ENCODE measurements around the gene CERS6.
"Not testable (repeated sequence)": the region's sequence is repeated elsewhere in the genome, so short reads cannot be mapped to it uniquely, and the experiment has no call there.

The CERS6 gene

GRCh38 chr2:168749297-168749696 lies 293.2 kb downstream of the CERS6 start:
- Histone ChIP-seq H3K9me3 (ENCODE audit: control insufficient read depth in 1 of 2, low read length in 2 of 2) (no peaks in the 10 kb centered on the region), H3K27ac (ENCODE audit: low read length) (no peak overlapping the region), H3K27me3 (ENCODE audit: low read depth, low read length) (no peaks in the 10 kb centered on the region), H3K4me1 (ENCODE audit: control insufficient read depth in 1 of 2, insufficient read depth in 2 of 2, low read length in 2 of 2) (peaks cover 6% of the 10 kb centered on the region in 2 donors), H3K4me3 (ENCODE audit: low read depth in 1 of 2, low read length in 2 of 2) (no peak overlapping the region), H3K36me3 (ENCODE audit: control insufficient read depth in 1 of 2, insufficient read depth in 2 of 2, low read length in 2 of 2) (peaks cover 0 to 3% of the 10 kb centered on the region in 2 donors)

DNA sequence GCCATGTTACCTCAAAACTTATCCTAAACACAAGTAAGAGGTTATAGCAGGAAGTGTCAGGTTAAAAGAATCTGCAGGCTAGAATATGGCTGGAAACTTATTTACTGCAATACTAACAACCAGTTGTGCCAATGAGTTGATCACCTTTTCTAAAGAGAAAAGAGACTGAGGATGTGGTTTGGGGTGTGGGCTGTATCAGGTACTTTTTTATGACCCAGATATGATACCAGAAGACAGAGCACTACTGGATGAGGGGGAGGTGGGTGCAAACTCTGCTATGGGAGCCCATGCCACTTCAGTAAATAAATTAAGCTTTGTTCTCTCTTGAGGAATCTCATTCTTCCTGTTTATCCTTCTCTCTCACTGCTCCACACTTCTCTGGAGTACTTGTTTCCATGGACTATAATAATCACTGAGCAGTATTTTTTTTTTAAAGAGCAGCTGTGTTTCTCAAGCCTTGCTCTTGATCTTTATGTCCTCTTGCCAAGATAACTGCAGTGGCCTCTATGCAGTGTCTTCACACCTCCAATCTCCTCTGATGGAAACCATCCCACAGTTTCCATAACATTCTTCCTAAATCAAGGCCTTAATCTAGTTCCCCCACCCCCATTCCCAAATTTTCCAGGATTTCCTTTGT lies 295.1 kb downstream of the CERS6 start:
- H3K4me1 ChIP-seq (ENCODE audit: control insufficient read depth in 1 of 2, insufficient read depth in 2 of 2, low read length in 2 of 2) = peaks cover 0 to 6% of the 10 kb centered on the region in 2 donors
- no peaks in the 10 kb centered on the region for H3K27me3 ChIP-seq (ENCODE audit: low read depth, low read length)
- H3K4me3 ChIP-seq (ENCODE audit: low read depth in 1 of 2, low read length in 2 of 2) = no peak overlapping the region
- H3K9me3 ChIP-seq (ENCODE audit: control insufficient read depth in 1 of 2, low read length in 2 of 2) = no peaks in the 10 kb centered on the region
- peaks cover 0 to 3% of the 10 kb centered on the region in 2 donors for H3K36me3 ChIP-seq (ENCODE audit: control insufficient read depth in 1 of 2, insufficient read depth in 2 of 2, low read length in 2 of 2)
- H3K27ac ChIP-seq (ENCODE audit: low read length) = no peak overlapping the region

GRCh38 chr2:168752361-168752760 lies 296.3 kb downstream of the CERS6 start:
- Histone ChIP-seq H3K4me1 (ENCODE audit: control insufficient read depth in 1 of 2, insufficient read depth in 2 of 2, low read length in 2 of 2) (peaks cover 0 to 6% of the 10 kb centered on the region in 2 donors), H3K9me3 (ENCODE audit: control insufficient read depth in 1 of 2, low read length in 2 of 2) (no peaks in the 10 kb centered on the region), H3K36me3 (ENCODE audit: control insufficient read depth in 1 of 2, insufficient read depth in 2 of 2, low read length in 2 of 2) (peaks cover 0 to 3% of the 10 kb centered on the region in 2 donors), H3K4me3 (ENCODE audit: low read depth in 1 of 2, low read length in 2 of 2) (no peak overlapping the region), H3K27ac (ENCODE audit: low read length) (no peak overlapping the region), H3K27me3 (ENCODE audit: low read depth, low read length) (no peaks in the 10 kb centered on the region)

DNA sequence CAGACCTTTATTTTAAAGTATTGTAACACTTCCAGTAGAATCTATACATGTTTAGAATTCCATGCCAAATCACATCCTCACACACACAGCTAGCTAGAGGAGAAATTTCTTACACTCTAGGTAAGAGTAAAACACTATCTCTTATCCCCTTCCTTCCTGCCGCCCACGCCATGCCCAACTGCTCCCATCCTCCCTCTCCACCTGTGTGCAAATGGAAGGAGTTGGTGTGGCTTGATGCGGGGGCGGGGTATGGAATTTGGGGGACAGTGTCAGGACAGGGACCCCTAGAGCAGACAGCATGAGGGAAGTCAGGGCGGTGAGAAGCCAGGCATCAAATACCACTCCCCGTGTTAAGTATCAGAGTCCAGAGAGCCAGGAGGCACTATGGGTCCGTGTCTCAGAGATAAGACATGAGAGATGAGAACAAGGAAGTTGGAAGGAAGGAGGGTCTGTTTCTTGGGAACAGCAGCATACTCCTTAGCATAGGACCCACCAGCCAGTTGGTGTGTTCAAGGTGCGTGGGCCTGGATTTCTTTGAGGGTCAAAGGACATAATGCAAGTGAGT lies 297.8 kb downstream of the CERS6 start:
- peaks cover 0 to 3% of the 10 kb centered on the region in 2 donors for H3K36me3 ChIP-seq (ENCODE audit: control insufficient read depth in 1 of 2, insufficient read depth in 2 of 2, low read length in 2 of 2)
- no peak overlapping the region for H3K27ac ChIP-seq (ENCODE audit: low read length)
- no peaks in the 10 kb centered on the region for H3K9me3 ChIP-seq (ENCODE audit: control insufficient read depth in 1 of 2, low read length in 2 of 2)
- peaks cover 0 to 6% of the 10 kb centered on the region in 2 donors for H3K4me1 ChIP-seq (ENCODE audit: control insufficient read depth in 1 of 2, insufficient read depth in 2 of 2, low read length in 2 of 2)
- no peak overlapping the region for H3K4me3 ChIP-seq (ENCODE audit: low read depth in 1 of 2, low read length in 2 of 2)
- H3K27me3 ChIP-seq (ENCODE audit: low read depth, low read length) = no peaks in the 10 kb centered on the region

- no peak overlapping the region for H3K27ac ChIP-seq (ENCODE audit: low read length)
- no peaks in the 10 kb centered on the region for H3K4me1 ChIP-seq (ENCODE audit: control insufficient read depth in 1 of 2, insufficient read depth in 2 of 2, low read length in 2 of 2)
- H3K4me3 ChIP-seq (ENCODE audit: low read depth in 1 of 2, low read length in 2 of 2) = no peak overlapping the region
- no peaks in the 10 kb centered on the region for H3K27me3 ChIP-seq (ENCODE audit: low read depth, low read length)
- no peaks in the 10 kb centered on the region for H3K9me3 ChIP-seq (ENCODE audit: control insufficient read depth in 1 of 2, low read length in 2 of 2)
- peaks cover 0 to 3% of the 10 kb centered on the region in 2 donors for H3K36me3 ChIP-seq (ENCODE audit: control insufficient read depth in 1 of 2, insufficient read depth in 2 of 2, low read length in 2 of 2)
Measured at GRCh38 chr2:168757223-168757622, 301.2 kb downstream of the CERS6 start.

DNA sequence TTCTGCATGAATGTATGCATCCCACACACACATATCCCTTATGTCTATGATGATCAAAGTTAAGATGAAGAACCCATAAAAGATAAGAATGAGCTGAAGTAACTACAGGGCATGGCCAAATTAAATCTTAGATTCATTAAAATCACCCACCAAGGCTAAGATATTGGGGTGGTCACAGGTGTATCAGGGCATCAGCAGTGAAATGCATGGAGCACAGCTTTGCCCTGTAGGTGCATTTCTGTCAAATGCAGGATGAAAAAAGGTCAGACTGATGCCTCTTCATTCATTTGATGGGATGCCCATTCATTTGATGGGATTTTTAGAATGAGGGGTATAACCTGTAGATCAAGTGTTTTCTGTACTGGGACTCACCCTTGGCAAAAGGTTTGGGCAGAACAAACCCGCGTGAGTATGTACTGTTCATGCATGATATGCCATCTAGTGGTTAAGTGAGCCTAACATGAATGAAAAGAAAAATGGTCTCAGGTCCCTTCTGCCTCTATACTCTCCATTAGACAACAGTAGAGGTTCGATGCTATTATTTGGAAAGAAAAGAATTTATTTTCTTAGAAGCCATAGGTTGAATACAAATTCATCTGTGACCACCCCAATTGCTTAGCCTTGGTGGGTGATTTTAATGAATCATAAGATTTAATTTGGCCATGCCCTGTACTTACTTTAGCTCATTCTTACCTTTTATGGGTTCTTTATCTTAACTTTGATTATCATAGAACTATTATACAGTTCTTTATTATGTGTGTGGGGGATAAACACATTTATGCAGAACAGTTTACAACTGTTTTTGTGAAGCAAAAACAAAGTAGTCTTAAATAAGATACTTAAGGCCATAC lies 303.1 kb downstream of the CERS6 start:
- H3K27ac ChIP-seq (ENCODE audit: low read length) = no peak overlapping the region
- no peaks in the 10 kb centered on the region for H3K9me3 ChIP-seq (ENCODE audit: control insufficient read depth in 1 of 2, low read length in 2 of 2)
- no peaks in the 10 kb centered on the region for H3K27me3 ChIP-seq (ENCODE audit: low read depth, low read length)
- H3K4me3 ChIP-seq (ENCODE audit: low read depth in 1 of 2, low read length in 2 of 2) = no peak overlapping the region
- no peaks in the 10 kb centered on the region for H3K36me3 ChIP-seq (ENCODE audit: control insufficient read depth in 1 of 2, insufficient read depth in 2 of 2, low read length in 2 of 2)
- H3K4me1 ChIP-seq (ENCODE audit: control insufficient read depth in 1 of 2, insufficient read depth in 2 of 2, low read length in 2 of 2) = no peaks in the 10 kb centered on the region

GRCh38 chr2:168765401-168765800 lies 309.3 kb downstream of the CERS6 start:
- Histone ChIP-seq H3K36me3 (ENCODE audit: control insufficient read depth in 1 of 2, insufficient read depth in 2 of 2, low read length in 2 of 2) (peaks cover 6 to 19% of the 10 kb centered on the region in 2 donors), H3K27ac (ENCODE audit: low read length) (no peak overlapping the region), H3K27me3 (ENCODE audit: low read depth, low read length) (no peaks in the 10 kb centered on the region), H3K4me1 (ENCODE audit: control insufficient read depth in 1 of 2, insufficient read depth in 2 of 2, low read length in 2 of 2) (no peaks in the 10 kb centered on the region), H3K4me3 (ENCODE audit: low read depth in 1 of 2, low read length in 2 of 2) (no peak overlapping the region), H3K9me3 (ENCODE audit: control insufficient read depth in 1 of 2, low read length in 2 of 2) (no peaks in the 10 kb centered on the region)

DNA sequence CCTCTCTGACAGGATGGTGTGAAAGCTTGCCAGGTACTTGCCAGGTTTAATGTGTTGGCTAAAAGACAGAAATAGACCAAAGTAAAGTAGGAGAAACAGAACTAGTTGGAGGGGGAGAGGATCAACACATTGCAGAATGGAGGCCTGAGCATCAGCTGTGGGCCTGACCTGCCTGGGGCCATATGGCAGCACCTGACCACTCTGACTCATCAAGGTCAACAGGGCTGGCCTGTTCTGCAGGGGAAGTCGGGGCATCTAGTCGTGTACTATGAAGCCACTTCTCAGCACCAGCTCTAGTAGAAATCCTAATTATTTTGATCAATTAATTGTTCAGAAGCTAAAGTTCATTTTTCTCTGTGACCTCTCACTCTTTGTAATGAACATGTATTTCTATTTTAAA lies 310.5 kb downstream of the CERS6 start:
- no peak overlapping the region for H3K4me3 ChIP-seq (ENCODE audit: low read depth in 1 of 2, low read length in 2 of 2)
- H3K27ac ChIP-seq (ENCODE audit: low read length) = no peak overlapping the region
- H3K4me1 ChIP-seq (ENCODE audit: control insufficient read depth in 1 of 2, insufficient read depth in 2 of 2, low read length in 2 of 2) = no peaks in the 10 kb centered on the region
- H3K27me3 ChIP-seq (ENCODE audit: low read depth, low read length) = no peaks in the 10 kb centered on the region
- H3K9me3 ChIP-seq (ENCODE audit: control insufficient read depth in 1 of 2, low read length in 2 of 2) = no peaks in the 10 kb centered on the region
- H3K36me3 ChIP-seq (ENCODE audit: control insufficient read depth in 1 of 2, insufficient read depth in 2 of 2, low read length in 2 of 2) = peaks cover 9 to 19% of the 10 kb centered on the region in 2 donors

DNA sequence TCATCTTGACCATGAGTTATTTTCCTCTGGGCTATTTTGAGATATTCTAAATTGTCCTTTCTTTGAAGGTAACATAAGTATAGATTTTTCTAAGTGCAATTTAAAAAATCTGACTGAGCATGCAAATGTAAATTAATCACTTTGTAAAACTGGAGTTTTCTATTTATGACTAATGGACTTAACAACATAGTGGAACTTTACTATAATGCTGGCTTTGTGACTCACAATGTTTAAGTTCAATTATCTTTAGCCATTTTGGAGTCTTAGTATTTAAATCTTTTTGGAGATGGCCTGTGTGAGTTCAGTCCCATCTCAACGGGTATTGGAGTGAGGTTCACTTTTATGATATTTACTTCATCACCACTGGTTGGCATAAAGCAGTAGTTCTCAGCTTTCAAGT lies 311.2 kb downstream of the CERS6 start:
- Histone ChIP-seq H3K4me1 (ENCODE audit: control insufficient read depth in 1 of 2, insufficient read depth in 2 of 2, low read length in 2 of 2) (no peaks in the 10 kb centered on the region), H3K36me3 (ENCODE audit: control insufficient read depth in 1 of 2, insufficient read depth in 2 of 2, low read length in 2 of 2) (peaks cover 9 to 19% of the 10 kb centered on the region in 2 donors), H3K9me3 (ENCODE audit: control insufficient read depth in 1 of 2, low read length in 2 of 2) (no peaks in the 10 kb centered on the region), H3K27ac (ENCODE audit: low read length) (no peak overlapping the region), H3K27me3 (ENCODE audit: low read depth, low read length) (no peaks in the 10 kb centered on the region), H3K4me3 (ENCODE audit: low read depth in 1 of 2, low read length in 2 of 2) (no peak overlapping the region)

GRCh38 chr2:168768357-168768756 lies 312.3 kb downstream of the CERS6 start:
- H3K27me3 ChIP-seq (ENCODE audit: low read depth, low read length); H3K4me3 ChIP-seq (ENCODE audit: low read depth in 1 of 2, low read length in 2 of 2); H3K4me1 ChIP-seq (ENCODE audit: control insufficient read depth in 1 of 2, insufficient read depth in 2 of 2, low read length in 2 of 2); H3K27ac ChIP-seq (ENCODE audit: low read length); H3K9me3 ChIP-seq (ENCODE audit: control insufficient read depth in 1 of 2, low read length in 2 of 2): not testable (repeated sequence)
- peaks cover 11 to 24% of the 10 kb centered on the region in 2 donors for H3K36me3 ChIP-seq (ENCODE audit: control insufficient read depth in 1 of 2, insufficient read depth in 2 of 2, low read length in 2 of 2)

DNA sequence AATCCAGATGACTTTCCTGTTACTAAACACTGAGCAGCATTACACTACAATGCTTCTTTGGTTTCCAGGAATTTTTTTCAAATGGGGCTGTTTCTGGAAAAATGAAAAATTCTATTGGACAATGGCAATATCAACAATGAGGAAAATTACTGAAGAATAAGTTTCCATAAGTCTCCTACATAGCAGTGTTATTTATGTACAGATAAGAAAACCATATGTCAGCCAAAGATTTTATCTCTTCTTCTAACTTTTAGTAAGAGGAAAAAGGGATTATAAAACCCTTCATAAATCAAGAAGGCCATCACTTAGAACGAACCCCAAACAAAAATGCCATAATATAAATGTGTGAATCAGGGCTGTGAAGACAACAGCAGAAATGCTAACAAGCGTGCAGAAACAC lies 314.7 kb downstream of the CERS6 start:
- Histone ChIP-seq H3K9me3 (ENCODE audit: control insufficient read depth in 1 of 2, low read length in 2 of 2) (peaks cover 0 to under 1% of the 10 kb centered on the region in 2 donors), H3K27me3 (ENCODE audit: low read depth, low read length) (no peaks in the 10 kb centered on the region), H3K27ac (ENCODE audit: low read length) (no peak overlapping the region), H3K4me3 (ENCODE audit: low read depth in 1 of 2, low read length in 2 of 2) (no peak overlapping the region), H3K36me3 (ENCODE audit: control insufficient read depth in 1 of 2, insufficient read depth in 2 of 2, low read length in 2 of 2) (peaks cover 13 to 24% of the 10 kb centered on the region in 2 donors), H3K4me1 (ENCODE audit: control insufficient read depth in 1 of 2, insufficient read depth in 2 of 2, low read length in 2 of 2) (no peaks in the 10 kb centered on the region)

All from muscle layer of duodenum (tissue), 2 donors.